AG04450 (cell line): ENCODE results near the gene ABHD5. TPM values are rescaled to one million over a fixed set of nuclear protein-coding genes. Genes with fewer than 3 reads are reported as not detected.

Experiments
- CTCF ChIA-PET: fragments of 300-600, 350-600 bp; formaldehyde crosslinking; extraction: SDS; loops from one replicate; lab custom pipeline; 2022; ENCODE audit warnings: antibody characterized with exemption, inconsistent platforms; lab: Charles Lee
- POLR2A ChIA-PET: fragments of 350-600 bp; formaldehyde crosslinking; extraction: SDS; loops from one replicate; lab custom pipeline; 2021; ENCODE audit warnings: antibody characterized with exemption, inconsistent platforms; lab: Yijun Ruan, JAX
- DNase-seq: peaks from one replicate; pipeline ENCODE4 v3.0.0-alpha.2; 2011; ENCODE audit warnings: low read depth, low spot score
- H3K27ac ChIP-seq: one replicate; pipeline ENCODE4 v1.5.1; 2012; ENCODE audit warnings: low read depth, low read length, control low read depth
- H3K27me3 ChIP-seq: one replicate; pipeline ENCODE4 v1.6.0; 2012; ENCODE audit warnings: low read length; ENCODE audit not compliant: control insufficient read depth, insufficient read depth
- H3K4me3 ChIP-seq: 2 replicates; pipeline ENCODE4 v1.5.1; 2011; ENCODE audit warnings: mild to moderate bottlenecking, low read depth, low read length, control low read depth
- H3K9me3 ChIP-seq: 2 replicates; pipeline ENCODE4 v1.5.1; 2012; ENCODE audit warnings: low read length; ENCODE audit not compliant: control insufficient read depth, insufficient read depth
- CTCF ChIP-seq: IDR thresholded peaks from 2 replicates; pipeline ENCODE4 v1.5.1; 2011; ENCODE audit warnings: low read depth, low read length, control low read depth, inconsistent platforms
- polyA plus RNA-seq: library from polyadenylated mRNA; depleted of rRNA; stranded (reverse); fragments of >200 nt; gene quantifications from 2 replicates; pipeline ENCODE4 v1.2.3, GENCODE V29; 2011

Gene ABHD5
- polyA plus RNA-seq, 1 experiment, result 88.7 TPM

GRCh38 chr3:43684944-43685343 is 5.8 kb upstream of the ABHD5 start:
- Histone ChIP-seq H3K27ac (no peak overlapping the region), H3K4me3 (no peak overlapping the region), H3K27me3 (no peaks in the 10 kb centered on the region), H3K9me3 (no peaks in the 10 kb centered on the region; the same call in 1 of the 2 replicates)
- POLR2A ChIA-PET, result no interaction called here
- DNase-seq, result no peak
- no peak for TF ChIP-seq CTCF
- CTCF ChIA-PET, result no interaction called here

- CTCF ChIA-PET, result no interaction called here
These were observed 4.8 kb upstream of the ABHD5 start for GRCh38 chr3:43685921-43686320.

GRCh38 chr3:43686333-43686699 is 4.4 kb upstream of the ABHD5 start:
- no peak for TF ChIP-seq CTCF
- CTCF ChIA-PET, result no interaction called here
- no peak overlapping the region for H3K4me3 ChIP-seq
- H3K9me3 ChIP-seq, result no peaks in the 10 kb centered on the region; the same call in 1 of the 2 replicates
- no peaks in the 10 kb centered on the region for H3K27me3 ChIP-seq
- POLR2A ChIA-PET, result no interaction called here
- no peak overlapping the region for H3K27ac ChIP-seq
- no peak for DNase-seq

More at GRCh38 chr3:43685921-43686320, 4.8 kb upstream of the ABHD5 start:
- H3K27ac ChIP-seq, result no peak overlapping the region
- no peaks in the 10 kb centered on the region for H3K27me3 ChIP-seq
- H3K9me3 ChIP-seq, result no peaks in the 10 kb centered on the region; the same call in 1 of the 2 replicates
- TF ChIP-seq CTCF, result no peak
- DNase-seq, result no peak
- POLR2A ChIA-PET, result no interaction called here
- no peak overlapping the region for H3K4me3 ChIP-seq

GRCh38 chr3:43686700-43687498 is 3.8 kb upstream of the ABHD5 start:
- CTCF ChIA-PET, result no interaction called here
- no peak overlapping the region for H3K4me3 ChIP-seq
- POLR2A ChIA-PET, result no interaction called here

More at GRCh38 chr3:43686700-43687498, 3.8 kb upstream of the ABHD5 start:
- Histone ChIP-seq H3K27ac (no peak overlapping the region), H3K9me3 (no peaks in the 10 kb centered on the region; the same call in 1 of the 2 replicates), H3K27me3 (no peaks in the 10 kb centered on the region)
- no peak for DNase-seq
- no peak for TF ChIP-seq CTCF
